Loucy (cell line): ENCODE results near the gene LRBA.

Source experiments
- H2AFZ ChIP-seq: fragments of 200-600 bp; sonication (generic); 2 replicates; pipeline ENCODE4 v1.6.0; 2016; ENCODE audit warnings: antibody characterized with exemption, mild to moderate bottlenecking, low read length, moderate library complexity
- H3F3A ChIP-seq: fragments of 200-600 bp; 2 replicates; pipeline ENCODE4 v1.6.0; 2016; ENCODE audit warnings: antibody characterized with exemption, low read depth, mild to moderate bottlenecking
- H3K27me3 ChIP-seq: fragments of 200-600 bp; sonication (generic); 2 replicates; pipeline ENCODE4 v1.6.1; 2014; ENCODE audit warnings: low read length, mild to moderate bottlenecking; ENCODE audit not compliant: insufficient read depth, poor library complexity, severe bottlenecking
- H3K36me3 ChIP-seq: fragments of 200-600 bp; sonication (generic); 2 replicates; pipeline ENCODE4 v1.6.1; 2016; ENCODE audit warnings: low read length; ENCODE audit not compliant: insufficient read depth
- H3K4me1 ChIP-seq: fragments of 200-600 bp; sonication (generic); 2 replicates; pipeline ENCODE4 v1.5.1; 2014; ENCODE audit warnings: low read length, mild to moderate bottlenecking; ENCODE audit not compliant: insufficient read depth, poor library complexity, severe bottlenecking
- H3K4me2 ChIP-seq: fragments of 200-600 bp; sonication (generic); 2 replicates; pipeline ENCODE4 v1.6.0; 2014; ENCODE audit warnings: antibody characterized with exemption, low read length, low read depth, mild to moderate bottlenecking; ENCODE audit not compliant: poor library complexity, severe bottlenecking
- H3K4me3 ChIP-seq: fragments of 200-600 bp; sonication (generic); 2 replicates; pipeline ENCODE4 v1.5.1; 2014; ENCODE audit warnings: low read length, mild to moderate bottlenecking, mixed read lengths; ENCODE audit not compliant: poor library complexity, severe bottlenecking
- H3K79me2 ChIP-seq: fragments of 200-600 bp; sonication (generic); 2 replicates; pipeline ENCODE4 v1.6.1; 2014; ENCODE audit warnings: low read length; ENCODE audit not compliant: insufficient read depth
- H3K9ac ChIP-seq: fragments of 200-600 bp; sonication (generic); 2 replicates; pipeline ENCODE4 v1.6.0; 2014; ENCODE audit warnings: mild to moderate bottlenecking, low read depth, low read length, moderate library complexity; ENCODE audit not compliant: poor library complexity, severe bottlenecking
- H3K9me2 ChIP-seq: fragments of 200-600 bp; sonication (generic); replicated peaks from 2 replicates; pipeline ENCODE4 v1.6.1; 2016; ENCODE audit warnings: low read depth, low read length, mixed read lengths
- H3K9me3 ChIP-seq: fragments of 200-600 bp; sonication (generic); 2 replicates; pipeline ENCODE4 v1.6.1; 2014; ENCODE audit warnings: mild to moderate bottlenecking, antibody characterized with exemption, low read length, low read depth; ENCODE audit not compliant: insufficient read depth
- H4K20me1 ChIP-seq: fragments of 200-600 bp; sonication (generic); 2 replicates; pipeline ENCODE4 v1.6.0; 2014; ENCODE audit warnings: antibody characterized with exemption, low read length, mild to moderate bottlenecking; ENCODE audit not compliant: insufficient read depth, poor library complexity, severe bottlenecking
- CTCF ChIP-seq: fragments of 200-600 bp; sonication (generic); conservative IDR thresholded peaks from 2 replicates; pipeline ENCODE4 v1.5.1; 2014; ENCODE audit warnings: mild to moderate bottlenecking, antibody characterized with exemption, low read length
- EZH2phosphoT487 ChIP-seq: fragments of 200-600 bp; IDR thresholded peaks from 2 replicates; pipeline ENCODE4 v1.6.1; 2018; ENCODE audit warnings: antibody characterized with exemption, mild to moderate bottlenecking, moderate library complexity, borderline replicate concordance

Gene LRBA

GRCh38 chr4:150394046-150394445 is 621.0 kb downstream of the LRBA start:
- Histone ChIP-seq H4K20me1 (no peaks in the 10 kb centered on the region), H3K4me2 (no peak overlapping the region), H3K27me3 (no peaks in the 10 kb centered on the region), H3K9me3 (no peaks in the 10 kb centered on the region), H3K9ac (no peak overlapping the region), H3K36me3 (no peaks in the 10 kb centered on the region), H2AFZ (no peak overlapping the region), H3K9me2 (no peaks in the 10 kb centered on the region), H3K79me2 (no peaks in the 10 kb centered on the region), H3K4me3 (no peak overlapping the region), H3F3A (no peaks in the 10 kb centered on the region), H3K4me1 (no peaks in the 10 kb centered on the region)
- TF ChIP-seq EZH2phosphoT487 (no peak), CTCF (no peak)

GRCh38 chr4:150391052-150391451 is 624.0 kb downstream of the LRBA start:
- Histone ChIP-seq H3K9me3 (no peaks in the 10 kb centered on the region), H3K4me2 (no peak overlapping the region), H3K9ac (no peak overlapping the region), H3F3A (no peaks in the 10 kb centered on the region), H4K20me1 (no peaks in the 10 kb centered on the region), H3K27me3 (no peaks in the 10 kb centered on the region), H3K79me2 (no peaks in the 10 kb centered on the region), H3K4me3 (no peak overlapping the region), H3K9me2 (no peaks in the 10 kb centered on the region), H3K4me1 (no peaks in the 10 kb centered on the region), H3K36me3 (no peaks in the 10 kb centered on the region), H2AFZ (no peak overlapping the region)
- TF ChIP-seq CTCF (no peak), EZH2phosphoT487 (no peak)

GRCh38 chr4:150390531-150390910 is 624.6 kb downstream of the LRBA start:
- H3K36me3 ChIP-seq = no peaks in the 10 kb centered on the region
- H3K4me3 ChIP-seq = no peak overlapping the region
- H3K9ac ChIP-seq = no peak overlapping the region
- H3K27me3 ChIP-seq = no peaks in the 10 kb centered on the region
- no peak overlapping the region for H2AFZ ChIP-seq
- no peaks in the 10 kb centered on the region for H3K9me3 ChIP-seq
- H3K4me2 ChIP-seq = no peak overlapping the region
- no peaks in the 10 kb centered on the region for H3K79me2 ChIP-seq
- no peaks in the 10 kb centered on the region for H3F3A ChIP-seq
- no peak for TF ChIP-seq EZH2phosphoT487
- no peak for TF ChIP-seq CTCF
- no peaks in the 10 kb centered on the region for H3K9me2 ChIP-seq
- no peaks in the 10 kb centered on the region for H4K20me1 ChIP-seq
- no peaks in the 10 kb centered on the region for H3K4me1 ChIP-seq
